ENCODE data around the gene FRMD3.

The FRMD3 gene

GRCh38 chr9:83355729-83356151 lies 182.5 kb downstream of the FRMD3 start:
- no peak for TF ChIP-seq CTCF (IDR thresholded peaks at IDR 0.05; ENCODE audit: low read length, missing control alignments)
- no peak overlapping the region for H3K4me3 ChIP-seq (replicated peaks; ENCODE audit: low read depth, low read length)
- no peak for DNase-seq (ENCODE audit: low read depth)

GRCh38 chr9:83355024-83355444 lies 183.2 kb downstream of the FRMD3 start:
- TF ChIP-seq CTCF (IDR thresholded peaks at IDR 0.05; ENCODE audit: low read length, missing control alignments): no peak
- peak; percentile 81 for DNase-seq (ENCODE audit: low read depth)
- H3K4me3 ChIP-seq (replicated peaks; ENCODE audit: low read depth, low read length): no peak overlapping the region

- no peak for TF ChIP-seq CTCF (IDR thresholded peaks at IDR 0.05; ENCODE audit: low read length, missing control alignments)
- no peak for DNase-seq (ENCODE audit: low read depth)
- H3K4me3 ChIP-seq (replicated peaks; ENCODE audit: low read depth, low read length): no peak overlapping the region
These were observed 189.2 kb downstream of the FRMD3 start for GRCh38 chr9:83349031-83349430.

GRCh38 chr9:83346655-83347420 lies 191.4 kb downstream of the FRMD3 start:
- no peak overlapping the region for H3K4me3 ChIP-seq (replicated peaks; ENCODE audit: low read depth, low read length)
- no peak for TF ChIP-seq CTCF (IDR thresholded peaks at IDR 0.05; ENCODE audit: low read length, missing control alignments)
- no peak for DNase-seq (ENCODE audit: low read depth)

- no peak for DNase-seq (ENCODE audit: low read depth)
- no peak for TF ChIP-seq CTCF (IDR thresholded peaks at IDR 0.05; ENCODE audit: low read length, missing control alignments)
- no peak overlapping the region for H3K4me3 ChIP-seq (replicated peaks; ENCODE audit: low read depth, low read length)
These were observed 194.7 kb downstream of the FRMD3 start for GRCh38 chr9:83343366-83343999.

GRCh38 chr9:83342731-83343130 lies 195.5 kb downstream of the FRMD3 start:
- peak; percentile 10 for DNase-seq (ENCODE audit: low read depth)
- H3K4me3 ChIP-seq (replicated peaks; ENCODE audit: low read depth, low read length): no peak overlapping the region
- no peak for TF ChIP-seq CTCF (IDR thresholded peaks at IDR 0.05; ENCODE audit: low read length, missing control alignments)
